MM.1S (cell line): ENCODE data around the gene ADRA2C.

Source experiments
- CTCF ChIP-seq: fragments of 300-600 bp; sonication (generic); IDR thresholded peaks from 2 replicates; pipeline ENCODE4 v1.5.1; 2016; ENCODE audit warnings: antibody characterized with exemption, low read length, mixed read lengths
- EZH2 ChIP-seq: fragments of 300-600 bp; sonication (generic); optimal IDR thresholded peaks from 2 replicates; pipeline ENCODE3; 2017; ENCODE audit warnings: low read depth, mild to moderate bottlenecking, antibody characterized with exemption, low read length, mixed read lengths
- EZH2phosphoT487 ChIP-seq: fragments of 300-600 bp; sonication (generic); IDR thresholded peaks from 2 replicates; pipeline ENCODE4 v1.6.1; 2018; ENCODE audit warnings: antibody characterized with exemption, low read length

DNA sequence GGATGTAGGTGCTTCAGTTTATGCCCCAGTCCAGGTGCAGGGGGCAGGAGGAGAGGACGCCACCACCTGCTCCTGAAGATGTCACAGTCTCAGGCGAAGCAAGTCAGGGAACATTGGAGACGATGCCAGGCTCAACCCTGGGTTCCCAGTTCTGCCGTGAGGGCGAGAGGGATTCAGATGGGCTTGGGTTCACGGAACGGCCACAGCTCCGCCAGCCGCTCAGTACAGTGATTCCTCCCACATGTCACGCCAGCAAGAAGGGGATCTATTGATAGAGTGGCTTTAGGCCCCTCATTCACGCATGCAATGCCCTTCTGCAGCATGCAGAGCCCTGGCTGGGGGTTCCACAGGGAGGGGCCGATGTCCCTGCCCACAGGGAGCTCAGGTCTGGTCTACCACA lies 34.2 kb downstream of the ADRA2C start:
- no peak for TF ChIP-seq CTCF
- TF ChIP-seq EZH2phosphoT487, result no peak
- TF ChIP-seq EZH2, result no peak
